ENCODE results near the gene CPTP. TPM values are rescaled to one million over a fixed set of nuclear protein-coding genes. Genes with fewer than 3 reads are reported as not detected.

Gene CPTP
- total RNA-seq, 1 donor from 2014 or later: 1.0 TPM

DNA sequence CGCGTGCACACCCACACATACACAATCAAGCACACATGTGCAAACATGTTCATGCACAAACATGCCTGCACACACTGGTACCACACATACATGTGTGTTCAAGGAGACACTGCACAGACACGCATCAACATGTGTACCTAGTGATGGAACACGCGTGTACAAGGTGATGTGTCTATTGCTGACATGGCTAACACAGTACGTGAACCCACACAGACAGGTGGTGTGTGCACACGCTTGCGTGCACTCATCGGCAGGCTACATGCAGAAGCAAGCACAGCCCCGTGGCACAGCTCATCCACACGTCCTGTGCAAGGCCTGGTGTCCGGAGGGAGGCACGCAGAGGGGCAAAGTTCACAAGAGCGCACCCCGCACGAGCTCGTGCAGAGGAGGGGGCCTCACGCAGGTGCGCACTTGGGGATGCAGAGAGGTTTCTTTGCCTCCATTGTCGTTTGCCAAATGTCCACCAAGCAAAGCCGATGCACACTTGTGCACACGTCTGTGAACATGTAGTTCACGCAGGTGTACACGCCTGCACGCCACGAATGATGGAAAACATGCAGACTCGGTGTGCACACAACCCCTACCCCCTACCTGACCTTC lies 17.8 kb upstream of the CPTP start:
- Histone ChIP-seq H3K4me1 (peaks cover 37% of the 10 kb centered on the region), H3K4me3 (peak overlapping the region; percentile 71), H3K79me2 (ENCODE audit: low read depth) (peaks cover 5% of the 10 kb centered on the region), H3K27ac (no peak overlapping the region), H3K9ac (no peak overlapping the region), H3K27me3 (peaks cover 10% of the 10 kb centered on the region), H4K20me1 (ENCODE audit: low read depth) (peaks cover 51% of the 10 kb centered on the region), H2AFZ (replicated peaks) (no peak overlapping the region), H3K36me3 (no peaks in the 10 kb centered on the region), H3F3A (ENCODE audit: low read depth) (peaks cover 24% of the 10 kb centered on the region), H3K9me3 (ENCODE audit: low read depth) (no peaks in the 10 kb centered on the region), H3K4me2 (peak overlapping the region; percentile 100)
- Mint-ChIP-seq H3K27me3 (ENCODE audit: insufficient read depth, low read depth) (peaks cover 4% of the 10 kb centered on the region), H3K27ac (no peak overlapping the region), H3K4me3 (peak overlapping the region; percentile 94), H3K4me1 (peaks cover 18% of the 10 kb centered on the region), H3K9me3 (no peaks in the 10 kb centered on the region), H3K36me3 (no peaks in the 10 kb centered on the region)
- TF ChIP-seq EZH2phosphoT487 (IDR thresholded peaks at IDR 0.05) (no peak), EZH2 (IDR thresholded peaks at IDR 0.05) (no peak)
- TF ChIP-seq, protein P1, sequence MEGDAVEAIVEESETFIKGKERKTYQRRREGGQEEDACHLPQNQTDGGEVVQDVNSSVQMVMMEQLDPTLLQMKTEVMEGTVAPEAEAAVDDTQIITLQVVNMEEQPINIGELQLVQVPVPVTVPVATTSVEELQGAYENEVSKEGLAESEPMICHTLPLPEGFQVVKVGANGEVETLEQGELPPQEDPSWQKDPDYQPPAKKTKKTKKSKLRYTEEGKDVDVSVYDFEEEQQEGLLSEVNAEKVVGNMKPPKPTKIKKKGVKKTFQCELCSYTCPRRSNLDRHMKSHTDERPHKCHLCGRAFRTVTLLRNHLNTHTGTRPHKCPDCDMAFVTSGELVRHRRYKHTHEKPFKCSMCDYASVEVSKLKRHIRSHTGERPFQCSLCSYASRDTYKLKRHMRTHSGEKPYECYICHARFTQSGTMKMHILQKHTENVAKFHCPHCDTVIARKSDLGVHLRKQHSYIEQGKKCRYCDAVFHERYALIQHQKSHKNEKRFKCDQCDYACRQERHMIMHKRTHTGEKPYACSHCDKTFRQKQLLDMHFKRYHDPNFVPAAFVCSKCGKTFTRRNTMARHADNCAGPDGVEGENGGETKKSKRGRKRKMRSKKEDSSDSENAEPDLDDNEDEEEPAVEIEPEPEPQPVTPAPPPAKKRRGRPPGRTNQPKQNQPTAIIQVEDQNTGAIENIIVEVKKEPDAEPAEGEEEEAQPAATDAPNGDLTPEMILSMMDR (IDR thresholded peaks at IDR 0.05): no peak
- DNase-seq (ENCODE audit: low spot score): no peak

GRCh38 chr1:1307261-1307922 lies 17.2 kb upstream of the CPTP start:
- TF ChIP-seq EZH2 (IDR thresholded peaks at IDR 0.05): no peak
- TF ChIP-seq, protein P1 (IDR thresholded peaks at IDR 0.05): no peak
- TF ChIP-seq EZH2phosphoT487 (IDR thresholded peaks at IDR 0.05): no peak
- H3K4me2 ChIP-seq: peak overlapping the region; percentile 100
- H3K9me3 ChIP-seq (ENCODE audit: low read depth): no peaks in the 10 kb centered on the region
- Mint-ChIP-seq H3K4me3 (peak overlapping the region; percentile 94), H3K36me3 (no peaks in the 10 kb centered on the region), H3K27ac (no peak overlapping the region), H3K27me3 (ENCODE audit: insufficient read depth, low read depth) (peaks cover 4% of the 10 kb centered on the region), H3K4me1 (peaks cover 18% of the 10 kb centered on the region), H3K9me3 (no peaks in the 10 kb centered on the region)
- H3K27ac ChIP-seq: no peak overlapping the region
- H3K79me2 ChIP-seq (ENCODE audit: low read depth): peaks cover 5% of the 10 kb centered on the region
- H4K20me1 ChIP-seq (ENCODE audit: low read depth): peaks cover 46% of the 10 kb centered on the region
- H3K36me3 ChIP-seq: no peaks in the 10 kb centered on the region
- no peak overlapping the region for H3K9ac ChIP-seq
- H3K27me3 ChIP-seq: peaks cover 10% of the 10 kb centered on the region
- H3K4me3 ChIP-seq: peak overlapping the region; percentile 71
- peaks cover 24% of the 10 kb centered on the region for H3F3A ChIP-seq (ENCODE audit: low read depth)
- no peak overlapping the region for H2AFZ ChIP-seq (replicated peaks)
- H3K4me1 ChIP-seq: peaks cover 37% of the 10 kb centered on the region
- peak; percentile 76 for DNase-seq (ENCODE audit: low spot score)

DNA sequence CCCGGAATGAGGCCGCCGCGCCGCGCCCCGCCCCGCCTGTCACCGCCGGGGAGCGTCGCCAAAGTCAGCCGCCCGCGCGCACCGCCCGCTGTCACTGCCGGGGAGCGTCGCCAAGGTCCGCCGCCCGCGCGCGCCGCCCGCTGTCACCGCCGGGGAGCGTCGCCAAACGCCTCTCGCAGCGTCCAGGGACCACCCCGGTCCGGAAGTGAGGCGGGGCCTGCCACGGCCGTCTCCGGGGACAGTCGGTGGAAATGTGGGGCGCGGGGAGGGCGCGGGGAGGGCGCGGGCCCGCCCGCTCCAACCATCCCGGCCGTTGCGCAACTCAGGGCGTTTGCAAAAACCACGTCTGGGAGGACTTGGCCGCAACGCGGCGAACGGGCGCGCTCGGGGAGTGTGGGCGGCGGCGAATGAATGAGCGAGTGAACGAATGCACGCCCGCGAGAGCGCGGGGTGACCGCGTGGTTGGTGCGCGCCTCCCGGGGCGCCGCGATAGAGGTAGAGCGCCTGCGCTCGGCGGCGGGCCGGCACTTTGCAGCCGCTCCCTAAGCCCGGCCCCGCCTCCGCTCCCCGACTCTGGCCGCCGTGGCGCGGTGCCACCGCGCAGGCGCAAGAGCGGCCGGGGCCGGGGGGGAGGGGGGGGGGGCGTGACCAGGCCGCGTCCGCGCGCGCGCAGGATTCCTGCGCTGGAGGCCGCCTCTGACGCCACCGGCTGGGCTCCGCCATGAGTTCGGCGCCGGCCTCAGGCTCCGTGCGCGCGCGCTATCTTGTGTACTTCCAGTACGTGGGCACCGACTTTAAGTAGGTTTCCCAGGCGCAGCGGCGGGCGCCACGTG lies 16.5 kb upstream of the CPTP start, which contains the start of the genes ACAP3 and PUSL1:
Gene ACAP3, minus strand, starts transcription at position 8 of the 833 bp plus-strand sequence. CDS start 115 bp downstream, outside the sequence.
Gene PUSL1, plus strand, starts transcription at position 675 of the 833 bp plus-strand sequence. Its CDS starts 47 bp downstream, at position 722.
- H3K27me3 Mint-ChIP-seq (ENCODE audit: insufficient read depth, low read depth): peaks cover 4% of the 10 kb centered on the region
- peak within 1 kb of the TSS; percentile 94 for H3K4me3 Mint-ChIP-seq
- peak within 1 kb of the TSS; percentile 64 for H2AFZ ChIP-seq (replicated peaks)
- no peaks in the 10 kb centered on the region for H3K36me3 Mint-ChIP-seq
- H3K9me3 Mint-ChIP-seq: no peaks in the 10 kb centered on the region
- H3K27ac ChIP-seq: no peak within 1 kb of the TSS
- peaks cover 18% of the 10 kb centered on the region for H3K4me1 Mint-ChIP-seq
- no peak within 1 kb of the TSS for H3K27ac Mint-ChIP-seq
- H4K20me1 ChIP-seq (ENCODE audit: low read depth): peaks cover 51% of the 10 kb centered on the region
- no peaks in the 10 kb centered on the region for H3K36me3 ChIP-seq
- H3K9me3 ChIP-seq (ENCODE audit: low read depth): no peaks in the 10 kb centered on the region
- DNase-seq (ENCODE audit: low spot score): peak; percentile 96
- TF ChIP-seq EZH2 (IDR thresholded peaks at IDR 0.05): no peak
- TF ChIP-seq, protein P1 (IDR thresholded peaks at IDR 0.05): no peak
- no peak for TF ChIP-seq EZH2phosphoT487 (IDR thresholded peaks at IDR 0.05)
- H3K79me2 ChIP-seq (ENCODE audit: low read depth): peaks cover 5% of the 10 kb centered on the region
- peak within 1 kb of the TSS; percentile 100 for H3K4me2 ChIP-seq
- H3K9ac ChIP-seq: peak within 1 kb of the TSS; percentile 44
- peaks cover 10% of the 10 kb centered on the region for H3K27me3 ChIP-seq
- H3K4me3 ChIP-seq: peak within 1 kb of the TSS; percentile 71
- H3K4me1 ChIP-seq: peaks cover 37% of the 10 kb centered on the region
- peaks cover 24% of the 10 kb centered on the region for H3F3A ChIP-seq (ENCODE audit: low read depth)

Measured in neural progenitor cell (in vitro differentiated cells).